PC-9 (cell line): ENCODE results near the gene PTPRCAP. TPM values are rescaled to one million over a fixed set of nuclear protein-coding genes. Genes with fewer than 3 reads are reported as not detected.

Source experiments
- BruUV-seq: library from RNA; stranded (reverse); fragments of 400-500 nt; replicated peaks from 2 replicates; lab custom pipeline; 2021; lab: Mats Ljungman, UMichigan
- CTCF ChIA-PET: fragments of 300-600 bp; sonication (Branson Sonifier 250); formaldehyde crosslinking; loops from one replicate; lab custom pipeline; 2022; ENCODE audit warnings: antibody characterized with exemption; lab: Charles Lee
- POLR2A ChIA-PET: fragments of 300-600 bp; sonication (Branson Sonifier 250); formaldehyde crosslinking; loops from one replicate; lab custom pipeline; 2022; ENCODE audit warnings: antibody characterized with exemption; ENCODE audit not compliant: unreplicated experiment; lab: Charles Lee
- DNase-seq, 2 experiments: peaks; one replicate each; pipeline versions ENCODE4 v3.0.0 to v3.0.0-alpha.2; 2015 to 2022; ENCODE audit warnings: mixed read lengths in 1 of 2
- H2AFZ ChIP-seq: fragments of 200-600 bp; sonication (generic); 2 replicates; pipeline ENCODE4 v1.8.1; 2017; ENCODE audit warnings: antibody characterized with exemption
- H3F3A ChIP-seq: fragments of 200-600 bp; sonication (generic); 2 replicates; pipeline ENCODE4 v1.8.1; 2017; ENCODE audit warnings: antibody characterized with exemption, mild to moderate bottlenecking, low read depth; ENCODE audit not compliant: insufficient read depth
- H3K27ac ChIP-seq: fragments of 200-600 bp; sonication (generic); 2 replicates; pipeline ENCODE4 v1.6.1; 2016; ENCODE audit warnings: mixed run types
- H3K27me3 ChIP-seq: fragments of 200-600 bp; sonication (generic); 2 replicates; pipeline ENCODE4 v1.6.1; 2016; ENCODE audit warnings: low read depth, mixed run types; ENCODE audit not compliant: insufficient read depth
- H3K36me3 ChIP-seq: fragments of 200-600 bp; sonication (generic); 2 replicates; pipeline ENCODE4 v1.6.1; 2016; ENCODE audit warnings: low read depth, mixed run types
- H3K4me1 ChIP-seq: fragments of 200-600 bp; sonication (generic); replicated peaks from 2 replicates; pipeline ENCODE4 v1.6.1; 2016; ENCODE audit warnings: mixed run types; ENCODE audit not compliant: insufficient read depth
- H3K4me2 ChIP-seq: fragments of 200-600 bp; sonication (generic); 2 replicates; pipeline ENCODE4 v1.6.1; 2017; ENCODE audit warnings: mixed run types
- H3K4me3 ChIP-seq: fragments of 200-600 bp; sonication (generic); 2 replicates; pipeline ENCODE4 v1.6.1; 2016; ENCODE audit warnings: mixed run types
- H3K79me2 ChIP-seq: fragments of 200-600 bp; sonication (generic); 2 replicates; pipeline ENCODE4 v1.6.1; 2017; ENCODE audit warnings: low read depth, mixed run types
- H3K9me2 ChIP-seq: fragments of 200-600 bp; sonication (generic); 2 replicates; pipeline ENCODE4 v1.8.1; 2017; ENCODE audit warnings: mild to moderate bottlenecking; ENCODE audit not compliant: insufficient read depth
- H3K9me3 ChIP-seq: fragments of 200-600 bp; sonication (generic); 2 replicates; pipeline ENCODE4 v1.8.1; 2016; ENCODE audit warnings: low read depth; ENCODE audit not compliant: insufficient read depth
- H4K20me1 ChIP-seq: fragments of 200-600 bp; sonication (generic); 2 replicates; pipeline ENCODE4 v1.8.1; 2017; ENCODE audit not compliant: insufficient read depth
- EZH2 ChIP-seq: fragments of 200-600 bp; sonication (generic); IDR thresholded peaks from 2 replicates; pipeline ENCODE4 v1.8.0; 2017; ENCODE audit warnings: antibody characterized with exemption, low read depth
- intact Hi-C: fragments of 100-400 bp; cut with micrococcal nuclease; formaldehyde crosslinking; loops from one replicate; pipeline ENCODE4 v1.10.0; 2022; ENCODE audit not compliant: unreplicated experiment
- total RNA-seq: library from RNA; stranded (reverse); gene quantifications from 2 replicates; pipeline ENCODE4 v1.2.3, GENCODE V29; 2021
- TF ChIP-seq, protein P1 (sequence below): fragments of 200-600 bp; sonication (generic); conservative IDR thresholded peaks from 2 replicates; pipeline ENCODE4 v1.6.1; 2017; ENCODE audit warnings: mixed run types, antibody characterized with exemption, mild to moderate bottlenecking, moderate library complexity

The PTPRCAP gene
- total RNA-seq, 1 experiment from 2014 or later: 1.3 TPM

DNA sequence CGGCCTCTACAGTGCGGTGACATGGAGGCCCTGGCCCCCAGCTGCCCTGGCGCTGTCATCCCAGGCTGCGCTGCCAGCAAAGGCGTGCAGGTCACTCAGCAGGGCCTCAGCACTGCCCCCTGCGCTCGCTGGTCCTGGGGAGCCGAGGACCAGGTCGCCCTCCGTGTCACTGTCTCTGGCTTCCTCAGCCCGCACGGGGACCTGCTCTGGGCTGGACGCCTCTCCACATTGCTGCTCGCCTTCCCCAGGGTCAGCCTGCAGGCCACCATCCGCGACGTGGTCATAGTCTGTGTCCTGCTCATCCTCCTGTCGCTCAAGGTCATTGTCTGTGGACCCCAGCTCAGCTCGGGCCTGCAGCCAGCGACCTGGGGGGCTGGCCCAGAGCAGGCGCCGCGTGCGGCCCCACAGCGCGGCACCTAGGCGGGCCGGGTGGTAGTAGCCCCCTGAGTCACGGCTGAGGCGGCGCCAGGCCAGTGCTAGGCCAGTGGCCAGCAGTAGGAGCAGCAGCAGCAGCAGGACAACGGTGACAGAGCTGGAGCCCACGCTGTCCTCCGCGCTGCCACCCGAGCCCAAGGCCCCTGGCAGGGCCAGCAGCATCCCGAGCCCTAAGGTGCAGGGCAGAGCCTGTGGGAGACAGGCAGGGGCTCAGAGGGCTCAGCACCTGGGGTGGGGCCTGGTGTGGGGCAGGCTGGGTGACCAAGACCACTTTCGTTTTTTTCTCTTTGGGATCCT, 1.6 kb downstream of the PTPRCAP start:
- no peaks in the 10 kb centered on the region for H3K79me2 ChIP-seq
- intact Hi-C loops: no loop called here
- POLR2A ChIA-PET: interaction anchor here (0.5 kb wide), 1 partner anchor 62 kb away, joined by 3 read pairs; no protein-coding TSS in a partner anchor

GRCh38 chr11:67435031-67435726, 2.3 kb downstream of the PTPRCAP start:
- H3K27me3 ChIP-seq: no peaks in the 10 kb centered on the region
- peaks cover 6% of the 10 kb centered on the region; the same call in 1 of the 2 replicates for H4K20me1 ChIP-seq
- ChIA-PET CTCF (no interaction called here), POLR2A (no interaction called here)
- peaks cover 33% of the 10 kb centered on the region for H3F3A ChIP-seq
- no peaks in the 10 kb centered on the region for H3K9me3 ChIP-seq
- no peaks in the 10 kb centered on the region; the same call in 1 of the 2 replicates for H3K36me3 ChIP-seq
- H3K9me2 ChIP-seq: no peaks in the 10 kb centered on the region
- no TSS peak for BruUV-seq
- no peak overlapping the region for H3K27ac ChIP-seq
- no peak for TF ChIP-seq EZH2
- TF ChIP-seq, protein P1, sequence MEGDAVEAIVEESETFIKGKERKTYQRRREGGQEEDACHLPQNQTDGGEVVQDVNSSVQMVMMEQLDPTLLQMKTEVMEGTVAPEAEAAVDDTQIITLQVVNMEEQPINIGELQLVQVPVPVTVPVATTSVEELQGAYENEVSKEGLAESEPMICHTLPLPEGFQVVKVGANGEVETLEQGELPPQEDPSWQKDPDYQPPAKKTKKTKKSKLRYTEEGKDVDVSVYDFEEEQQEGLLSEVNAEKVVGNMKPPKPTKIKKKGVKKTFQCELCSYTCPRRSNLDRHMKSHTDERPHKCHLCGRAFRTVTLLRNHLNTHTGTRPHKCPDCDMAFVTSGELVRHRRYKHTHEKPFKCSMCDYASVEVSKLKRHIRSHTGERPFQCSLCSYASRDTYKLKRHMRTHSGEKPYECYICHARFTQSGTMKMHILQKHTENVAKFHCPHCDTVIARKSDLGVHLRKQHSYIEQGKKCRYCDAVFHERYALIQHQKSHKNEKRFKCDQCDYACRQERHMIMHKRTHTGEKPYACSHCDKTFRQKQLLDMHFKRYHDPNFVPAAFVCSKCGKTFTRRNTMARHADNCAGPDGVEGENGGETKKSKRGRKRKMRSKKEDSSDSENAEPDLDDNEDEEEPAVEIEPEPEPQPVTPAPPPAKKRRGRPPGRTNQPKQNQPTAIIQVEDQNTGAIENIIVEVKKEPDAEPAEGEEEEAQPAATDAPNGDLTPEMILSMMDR: no peak
- intact Hi-C loops: no loop called here
- 0 out of 2 replicates have a peak, but pooled peaks cover 8% of the 10 kb centered on the region for H3K4me1 ChIP-seq
- no peak overlapping the region for H3K4me2 ChIP-seq
- no peak overlapping the region for H3K4me3 ChIP-seq
- H2AFZ ChIP-seq: no peak overlapping the region
- DNase-seq: peak in 1 of 2 experiments; percentile 47
- peaks cover 3% of the 10 kb centered on the region for H3K79me2 ChIP-seq

More for the DNA sequence above, 1.6 kb downstream of the PTPRCAP start:
- Histone ChIP-seq H2AFZ (no peak overlapping the region), H3K27me3 (no peaks in the 10 kb centered on the region), H3K27ac (no peak overlapping the region), H3K4me2 (no peak overlapping the region), H3F3A (peaks cover 32% of the 10 kb centered on the region), H3K9me2 (no peaks in the 10 kb centered on the region), H3K4me1 (0 out of 2 replicates have a peak, but pooled peaks cover 8% of the 10 kb centered on the region), H3K9me3 (no peaks in the 10 kb centered on the region), H3K36me3 (no peaks in the 10 kb centered on the region; the same call in none of the 2 replicates), H4K20me1 (peaks cover 6% of the 10 kb centered on the region; the same call in 1 of the 2 replicates), H3K4me3 (no peak overlapping the region)
- CTCF ChIA-PET: no interaction called here
- no TSS peak for BruUV-seq
- no peak for TF ChIP-seq EZH2
- TF ChIP-seq, protein P1: no peak
- DNase-seq: no peak

- Histone ChIP-seq H3K79me2 (peaks cover 10% of the 10 kb centered on the region), H3K4me3 (no peak overlapping the region), H3K27me3 (no peaks in the 10 kb centered on the region), H4K20me1 (peaks cover 6% of the 10 kb centered on the region; the same call in 1 of the 2 replicates), H3K9me2 (no peaks in the 10 kb centered on the region), H3K4me1 (peaks cover 11% of the 10 kb centered on the region), H3K9me3 (no peaks in the 10 kb centered on the region), H3K36me3 (no peaks in the 10 kb centered on the region; the same call in 1 of the 2 replicates), H3K27ac (no peak overlapping the region), H3K4me2 (no peak overlapping the region), H2AFZ (no peak overlapping the region), H3F3A (peaks cover 28% of the 10 kb centered on the region)
- DNase-seq: no peak
- POLR2A ChIA-PET: no interaction called here
- TF ChIP-seq, protein P1: no peak
- no peak for TF ChIP-seq EZH2
- intact Hi-C loops: no loop called here
- CTCF ChIA-PET: no interaction called here
- no TSS peak for BruUV-seq
These were observed 3.0 kb downstream of the PTPRCAP start for GRCh38 chr11:67434395-67434881.
